Measurements from ENCODE around the gene CCL26.

DNA sequence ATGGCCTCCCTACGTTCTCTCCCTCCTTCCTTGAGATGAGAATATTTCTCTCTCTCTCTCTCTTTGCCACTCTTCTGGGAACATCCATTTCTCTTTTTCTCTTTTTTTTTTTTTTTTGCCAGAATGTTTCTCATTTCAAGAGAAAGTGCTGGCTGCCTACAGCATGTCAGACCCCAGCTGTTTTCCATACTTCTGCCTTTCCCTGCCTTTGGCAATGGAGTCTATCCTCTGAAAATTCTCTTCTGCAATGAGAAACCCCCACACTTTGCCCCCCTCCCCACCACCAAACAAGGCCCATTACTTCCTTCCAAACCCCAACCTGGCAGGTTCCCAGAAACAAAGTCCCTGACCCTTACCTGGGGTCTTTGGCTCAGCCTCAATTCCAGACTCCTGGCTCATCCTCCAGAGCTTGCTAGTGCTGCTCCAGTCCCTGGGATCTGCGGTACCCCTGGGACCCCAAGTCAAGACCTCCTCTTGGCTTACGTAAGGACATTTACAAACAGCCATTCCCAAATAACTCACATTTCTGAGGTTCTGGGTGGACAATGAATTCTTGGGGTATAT, 17.4 kb upstream of the CCL26 start:
- TF ChIP-seq, protein P1, sequence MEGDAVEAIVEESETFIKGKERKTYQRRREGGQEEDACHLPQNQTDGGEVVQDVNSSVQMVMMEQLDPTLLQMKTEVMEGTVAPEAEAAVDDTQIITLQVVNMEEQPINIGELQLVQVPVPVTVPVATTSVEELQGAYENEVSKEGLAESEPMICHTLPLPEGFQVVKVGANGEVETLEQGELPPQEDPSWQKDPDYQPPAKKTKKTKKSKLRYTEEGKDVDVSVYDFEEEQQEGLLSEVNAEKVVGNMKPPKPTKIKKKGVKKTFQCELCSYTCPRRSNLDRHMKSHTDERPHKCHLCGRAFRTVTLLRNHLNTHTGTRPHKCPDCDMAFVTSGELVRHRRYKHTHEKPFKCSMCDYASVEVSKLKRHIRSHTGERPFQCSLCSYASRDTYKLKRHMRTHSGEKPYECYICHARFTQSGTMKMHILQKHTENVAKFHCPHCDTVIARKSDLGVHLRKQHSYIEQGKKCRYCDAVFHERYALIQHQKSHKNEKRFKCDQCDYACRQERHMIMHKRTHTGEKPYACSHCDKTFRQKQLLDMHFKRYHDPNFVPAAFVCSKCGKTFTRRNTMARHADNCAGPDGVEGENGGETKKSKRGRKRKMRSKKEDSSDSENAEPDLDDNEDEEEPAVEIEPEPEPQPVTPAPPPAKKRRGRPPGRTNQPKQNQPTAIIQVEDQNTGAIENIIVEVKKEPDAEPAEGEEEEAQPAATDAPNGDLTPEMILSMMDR (conservative IDR thresholded peaks at IDR 0.05; ENCODE audit: low read depth, low read length) = no peak
- TF ChIP-seq EZH2 (IDR thresholded peaks at IDR 0.05; ENCODE audit: low read length, unreplicated experiment) = no peak
- TF ChIP-seq EZH2phosphoT487 (IDR thresholded peaks at IDR 0.05; ENCODE audit: borderline replicate concordance, low read length) = no peak
